Measurements from ENCODE around the gene MXRA7.
"Not testable (repeated sequence)": the region's sequence is repeated elsewhere in the genome, so short reads cannot be mapped to it uniquely, and the experiment has no call there.

Gene MXRA7

GRCh38 chr17:76641501-76641900, 69.3 kb downstream of the MXRA7 start:
- DNase-seq, result no peak

- no peak for DNase-seq
Measured at GRCh38 chr17:76640550-76641380, 70.0 kb downstream of the MXRA7 start.

DNA sequence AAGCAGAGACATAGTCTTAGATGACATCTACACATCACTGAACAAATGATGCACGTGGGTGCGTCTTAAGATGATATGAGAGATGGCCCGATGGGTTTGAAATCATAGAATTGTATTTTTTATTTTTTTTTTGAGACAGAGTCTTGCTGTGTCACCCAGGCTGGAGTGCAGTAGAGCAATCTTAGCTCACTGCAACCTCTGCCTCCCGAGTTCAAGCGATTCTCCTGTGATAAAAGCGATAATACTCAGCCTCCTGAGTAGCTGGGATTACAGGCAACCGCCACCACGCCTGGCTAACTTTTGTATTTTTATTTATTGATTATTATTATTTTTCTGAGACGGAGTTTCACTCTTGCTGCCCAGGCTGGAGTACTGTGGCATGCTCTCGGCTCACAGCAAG, 72.5 kb downstream of the MXRA7 start:
- DNase-seq, result no peak

DNA sequence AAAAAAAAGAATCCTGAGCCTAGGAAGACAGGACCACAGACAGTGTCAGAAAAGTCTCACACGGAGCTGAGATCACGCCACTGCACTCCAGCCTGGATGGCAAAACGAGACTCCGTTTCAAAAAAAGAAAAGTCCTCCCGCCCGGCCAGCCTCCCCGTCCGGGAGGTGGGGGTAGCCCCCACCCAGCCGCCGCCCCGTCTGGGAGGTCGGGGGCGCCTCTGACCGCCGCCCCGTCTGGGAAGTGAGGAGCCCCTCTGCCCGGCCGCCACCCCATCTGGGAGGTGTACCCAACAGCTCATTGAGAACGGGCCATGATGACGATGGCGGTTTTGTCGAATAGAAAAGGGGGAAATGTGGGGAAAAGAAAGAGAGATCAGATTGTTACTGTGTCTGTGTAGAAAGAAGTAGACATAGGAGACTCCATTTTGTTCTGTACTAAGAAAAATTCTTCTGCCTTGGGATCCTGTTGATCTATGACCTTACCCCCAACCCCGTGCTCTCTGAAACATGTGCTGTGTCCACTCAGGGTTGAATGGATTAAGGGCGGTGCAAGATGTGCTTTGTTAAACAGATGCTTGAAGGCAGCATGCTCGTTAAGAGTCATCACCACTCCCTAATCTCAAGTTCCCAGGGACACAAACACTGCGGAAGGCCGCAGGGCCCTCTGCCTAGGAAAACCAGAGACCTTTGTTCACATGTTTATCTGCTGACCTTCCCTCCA, 74.1 kb downstream of the MXRA7 start:
- DNase-seq, result not testable (repeated sequence)

DNA sequence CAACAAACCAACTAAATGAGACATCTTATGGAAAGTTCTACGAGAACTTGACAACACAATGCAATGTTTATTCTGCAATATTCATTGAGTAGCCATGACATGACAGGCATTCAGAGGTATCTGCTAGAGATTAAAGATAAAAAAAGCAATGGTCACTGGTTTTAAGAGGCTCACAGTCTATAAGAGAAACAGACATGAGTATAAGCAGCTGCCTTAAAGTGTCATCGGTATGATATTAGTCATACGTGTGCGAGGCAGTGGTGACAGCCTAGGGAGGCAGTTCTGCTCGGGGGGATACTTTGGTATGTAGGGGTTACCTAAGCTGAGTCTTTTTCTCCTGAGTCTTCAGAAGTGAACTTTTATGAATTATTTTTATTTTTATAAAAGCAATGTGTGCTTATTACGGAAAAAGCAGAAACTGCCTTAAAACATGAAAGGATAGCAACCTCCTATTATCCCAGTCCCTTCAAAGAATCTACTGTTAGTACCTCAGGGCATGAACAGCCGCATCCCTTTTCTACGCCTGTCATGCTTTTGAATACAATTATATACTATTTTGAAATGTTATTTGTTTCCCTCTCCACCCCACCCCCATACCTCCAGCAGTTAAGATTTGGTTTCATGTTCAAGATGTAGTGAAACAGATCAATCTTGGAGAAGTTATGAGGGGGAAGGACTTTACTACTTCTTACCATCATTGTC, 75.0 kb downstream of the MXRA7 start:
- DNase-seq, result no peak

DNA sequence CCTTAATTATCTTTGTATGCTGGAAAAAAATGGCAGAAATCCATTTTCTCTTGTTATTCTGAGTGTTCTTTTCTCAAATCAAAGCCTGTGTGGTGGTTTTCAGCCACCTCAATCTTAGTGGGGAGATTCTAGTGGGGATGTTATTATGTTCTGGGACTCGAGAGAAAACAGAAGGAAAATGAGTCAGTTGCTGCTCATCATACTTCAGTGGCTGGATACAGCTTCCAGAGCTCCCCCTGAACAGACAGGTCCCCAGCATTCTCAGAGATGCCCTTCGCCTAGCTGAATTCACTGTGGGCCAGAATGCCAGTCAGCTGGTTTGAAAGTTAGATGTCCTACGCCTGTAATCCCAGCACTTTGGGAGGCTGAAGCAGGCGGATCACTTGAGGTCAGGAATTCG, 75.7 kb downstream of the MXRA7 start:
- DNase-seq, result no peak

- no peak for DNase-seq
Measured at GRCh38 chr17:76633628-76634328, 77.0 kb downstream of the MXRA7 start.

DNA sequence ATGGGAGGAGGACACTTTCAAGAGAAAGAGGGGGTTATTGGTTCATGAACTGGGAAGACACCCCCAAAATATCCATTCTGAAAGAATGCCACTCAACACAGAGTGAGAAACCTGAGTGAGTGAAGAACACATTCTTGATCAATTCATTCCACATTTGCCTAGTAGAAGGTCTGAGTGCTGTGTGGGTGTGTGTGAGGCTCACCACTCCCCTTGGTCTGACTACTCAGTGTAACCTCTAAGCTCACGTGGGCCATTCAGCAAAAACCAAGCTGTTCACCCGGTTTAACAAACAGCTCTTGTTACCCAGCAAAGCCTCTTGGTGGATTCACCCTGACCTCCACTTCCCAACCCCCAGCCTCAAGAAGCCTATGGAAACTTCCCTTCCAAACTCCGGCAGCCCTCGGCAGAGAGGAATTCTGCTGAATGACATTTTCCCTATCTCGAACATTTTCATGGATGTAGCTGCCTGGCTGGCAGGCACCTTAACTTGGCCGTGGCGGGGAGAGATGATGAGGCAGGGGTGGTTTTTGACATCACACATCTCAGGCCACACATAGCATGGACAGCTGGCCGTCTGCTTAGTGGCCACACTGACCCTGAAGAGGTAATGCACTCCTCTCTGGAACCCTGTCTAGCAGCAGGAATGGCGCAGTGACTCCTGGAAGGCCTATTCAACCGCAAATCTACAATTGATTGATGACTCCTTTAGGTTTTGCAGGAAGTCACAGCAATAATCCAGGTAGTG, 78.8 kb downstream of the MXRA7 start:
- DNase-seq, result no peak

GRCh38 chr17:76630151-76630550, 80.6 kb downstream of the MXRA7 start:
- DNase-seq, result no peak
